ENCODE measurements around the gene SERPINB3. TPM values are rescaled to one million over a fixed set of nuclear protein-coding genes. Genes with fewer than 3 reads are reported as not detected.
A peak's percentile ranks its signal among the peaks of the same experiment; 100 is the strongest.

The SERPINB3 gene
- total and polyA plus RNA-seq, 4 donors = 0.05 TPM; not detected in 3

DNA sequence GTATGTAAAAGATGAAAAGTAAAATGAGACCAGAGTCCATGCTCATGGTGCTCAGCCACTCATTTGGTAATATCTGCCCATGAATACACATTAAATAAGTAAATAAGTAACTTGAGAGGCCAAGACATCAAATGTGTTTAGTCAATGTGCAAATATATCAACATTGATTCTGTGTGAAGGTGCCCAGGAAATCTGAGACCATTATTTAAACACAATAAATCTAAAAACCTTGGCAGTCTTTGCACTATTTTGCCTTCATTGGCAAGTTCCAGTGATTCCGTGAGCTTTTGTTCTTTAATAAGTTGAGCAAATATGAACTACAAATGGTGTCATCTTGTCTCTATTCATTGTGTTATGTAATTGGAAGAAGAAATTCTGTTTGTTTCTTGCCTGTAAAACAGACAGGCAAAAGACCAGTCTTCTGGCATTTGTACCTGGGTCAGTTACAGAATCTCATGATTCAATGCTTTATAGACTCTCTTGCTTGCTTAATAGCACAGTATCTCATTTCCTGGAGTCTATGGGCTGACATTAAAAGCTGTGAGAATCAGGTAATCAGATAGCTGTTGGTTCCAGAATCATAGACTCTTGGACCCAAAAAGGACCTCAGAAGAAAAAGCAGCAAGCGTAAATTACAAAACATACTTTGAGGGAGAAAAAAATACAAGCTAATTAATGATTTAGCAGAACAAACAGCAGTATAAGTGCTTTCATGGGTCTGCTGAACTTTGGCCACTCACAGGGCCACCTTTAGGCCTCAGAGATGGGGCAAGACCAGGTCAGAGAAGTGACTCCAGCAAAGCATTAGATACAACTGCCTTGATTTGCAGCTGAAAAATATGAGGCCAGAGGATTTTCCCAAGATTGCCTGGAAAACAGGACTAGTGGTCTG, 20.0 kb upstream of the SERPINB3 start:
- peaks cover 0 to 17% (median 8%) of the 10 kb centered on the region in 4 donors for H3K4me1 ChIP-seq (ENCODE audit: control insufficient read depth in 4 of 4, insufficient read depth in 4 of 4, low read length in 3 of 4)
- no peaks in the 10 kb centered on the region for H3K27me3 ChIP-seq (ENCODE audit: control insufficient read depth in 4 of 4, insufficient read depth in 4 of 4, low read length in 3 of 4)
- DNase-seq (ENCODE audit: low spot score) = no peak
- H3K4me3 ChIP-seq (ENCODE audit: low read depth in 1 of 3, low read length in 3 of 3) = no peak overlapping the region
- H3K27ac ChIP-seq (ENCODE audit: low read depth in 1 of 2, low read length in 2 of 2) = peak overlapping the region; percentile 48 to 66
- TF ChIP-seq TAF1 (conservative IDR thresholded peaks at IDR 0.05) = no peak
- TF ChIP-seq FOXA1 (IDR thresholded peaks at IDR 0.05) = peak; percentile 35
- peak; percentile 46 for TF ChIP-seq NR2F2 (IDR thresholded peaks at IDR 0.05)
- TF ChIP-seq, protein P1, sequence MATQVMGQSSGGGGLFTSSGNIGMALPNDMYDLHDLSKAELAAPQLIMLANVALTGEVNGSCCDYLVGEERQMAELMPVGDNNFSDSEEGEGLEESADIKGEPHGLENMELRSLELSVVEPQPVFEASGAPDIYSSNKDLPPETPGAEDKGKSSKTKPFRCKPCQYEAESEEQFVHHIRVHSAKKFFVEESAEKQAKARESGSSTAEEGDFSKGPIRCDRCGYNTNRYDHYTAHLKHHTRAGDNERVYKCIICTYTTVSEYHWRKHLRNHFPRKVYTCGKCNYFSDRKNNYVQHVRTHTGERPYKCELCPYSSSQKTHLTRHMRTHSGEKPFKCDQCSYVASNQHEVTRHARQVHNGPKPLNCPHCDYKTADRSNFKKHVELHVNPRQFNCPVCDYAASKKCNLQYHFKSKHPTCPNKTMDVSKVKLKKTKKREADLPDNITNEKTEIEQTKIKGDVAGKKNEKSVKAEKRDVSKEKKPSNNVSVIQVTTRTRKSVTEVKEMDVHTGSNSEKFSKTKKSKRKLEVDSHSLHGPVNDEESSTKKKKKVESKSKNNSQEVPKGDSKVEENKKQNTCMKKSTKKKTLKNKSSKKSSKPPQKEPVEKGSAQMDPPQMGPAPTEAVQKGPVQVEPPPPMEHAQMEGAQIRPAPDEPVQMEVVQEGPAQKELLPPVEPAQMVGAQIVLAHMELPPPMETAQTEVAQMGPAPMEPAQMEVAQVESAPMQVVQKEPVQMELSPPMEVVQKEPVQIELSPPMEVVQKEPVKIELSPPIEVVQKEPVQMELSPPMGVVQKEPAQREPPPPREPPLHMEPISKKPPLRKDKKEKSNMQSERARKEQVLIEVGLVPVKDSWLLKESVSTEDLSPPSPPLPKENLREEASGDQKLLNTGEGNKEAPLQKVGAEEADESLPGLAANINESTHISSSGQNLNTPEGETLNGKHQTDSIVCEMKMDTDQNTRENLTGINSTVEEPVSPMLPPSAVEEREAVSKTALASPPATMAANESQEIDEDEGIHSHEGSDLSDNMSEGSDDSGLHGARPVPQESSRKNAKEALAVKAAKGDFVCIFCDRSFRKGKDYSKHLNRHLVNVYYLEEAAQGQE (IDR thresholded peaks at IDR 0.05) = peak; percentile 16
- TF ChIP-seq, protein P2, sequence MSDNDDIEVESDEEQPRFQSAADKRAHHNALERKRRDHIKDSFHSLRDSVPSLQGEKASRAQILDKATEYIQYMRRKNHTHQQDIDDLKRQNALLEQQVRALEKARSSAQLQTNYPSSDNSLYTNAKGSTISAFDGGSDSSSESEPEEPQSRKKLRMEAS (IDR thresholded peaks at IDR 0.05) = peak; percentile 24
- peak; percentile 82 for TF ChIP-seq FOXA2 (IDR thresholded peaks at IDR 0.05)
- TF ChIP-seq, protein P3, sequence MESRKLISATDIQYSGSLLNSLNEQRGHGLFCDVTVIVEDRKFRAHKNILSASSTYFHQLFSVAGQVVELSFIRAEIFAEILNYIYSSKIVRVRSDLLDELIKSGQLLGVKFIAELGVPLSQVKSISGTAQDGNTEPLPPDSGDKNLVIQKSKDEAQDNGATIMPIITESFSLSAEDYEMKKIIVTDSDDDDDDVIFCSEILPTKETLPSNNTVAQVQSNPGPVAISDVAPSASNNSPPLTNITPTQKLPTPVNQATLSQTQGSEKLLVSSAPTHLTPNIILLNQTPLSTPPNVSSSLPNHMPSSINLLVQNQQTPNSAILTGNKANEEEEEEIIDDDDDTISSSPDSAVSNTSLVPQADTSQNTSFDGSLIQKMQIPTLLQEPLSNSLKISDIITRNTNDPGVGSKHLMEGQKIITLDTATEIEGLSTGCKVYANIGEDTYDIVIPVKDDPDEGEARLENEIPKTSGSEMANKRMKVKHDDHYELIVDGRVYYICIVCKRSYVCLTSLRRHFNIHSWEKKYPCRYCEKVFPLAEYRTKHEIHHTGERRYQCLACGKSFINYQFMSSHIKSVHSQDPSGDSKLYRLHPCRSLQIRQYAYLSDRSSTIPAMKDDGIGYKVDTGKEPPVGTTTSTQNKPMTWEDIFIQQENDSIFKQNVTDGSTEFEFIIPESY (IDR thresholded peaks at IDR 0.05) = peak; percentile 16
- peak; percentile 83 for TF ChIP-seq HNF4G (IDR thresholded peaks at IDR 0.05)
- TF ChIP-seq HNF4A (conservative IDR thresholded peaks at IDR 0.05) = peak; percentile 90 to 96
- TF ChIP-seq GABPA (IDR thresholded peaks at IDR 0.05 in 1 of 2, conservative IDR thresholded peaks at IDR 0.05 in 1 of 2) = no peak
- TF ChIP-seq YY1 (IDR thresholded peaks at IDR 0.05) = peak; percentile 18
- TF ChIP-seq, protein P4, sequence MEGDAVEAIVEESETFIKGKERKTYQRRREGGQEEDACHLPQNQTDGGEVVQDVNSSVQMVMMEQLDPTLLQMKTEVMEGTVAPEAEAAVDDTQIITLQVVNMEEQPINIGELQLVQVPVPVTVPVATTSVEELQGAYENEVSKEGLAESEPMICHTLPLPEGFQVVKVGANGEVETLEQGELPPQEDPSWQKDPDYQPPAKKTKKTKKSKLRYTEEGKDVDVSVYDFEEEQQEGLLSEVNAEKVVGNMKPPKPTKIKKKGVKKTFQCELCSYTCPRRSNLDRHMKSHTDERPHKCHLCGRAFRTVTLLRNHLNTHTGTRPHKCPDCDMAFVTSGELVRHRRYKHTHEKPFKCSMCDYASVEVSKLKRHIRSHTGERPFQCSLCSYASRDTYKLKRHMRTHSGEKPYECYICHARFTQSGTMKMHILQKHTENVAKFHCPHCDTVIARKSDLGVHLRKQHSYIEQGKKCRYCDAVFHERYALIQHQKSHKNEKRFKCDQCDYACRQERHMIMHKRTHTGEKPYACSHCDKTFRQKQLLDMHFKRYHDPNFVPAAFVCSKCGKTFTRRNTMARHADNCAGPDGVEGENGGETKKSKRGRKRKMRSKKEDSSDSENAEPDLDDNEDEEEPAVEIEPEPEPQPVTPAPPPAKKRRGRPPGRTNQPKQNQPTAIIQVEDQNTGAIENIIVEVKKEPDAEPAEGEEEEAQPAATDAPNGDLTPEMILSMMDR (IDR thresholded peaks at IDR 0.05; ENCODE audit: low read depth, low read length, missing input control) = no peak
- TF ChIP-seq EGR1 (IDR thresholded peaks at IDR 0.05; ENCODE audit: low read depth in 2 of 2) = no peak
- peak; percentile 44 to 73 for TF ChIP-seq JUND (IDR thresholded peaks at IDR 0.05)
- peak; percentile 74 to 87 for TF ChIP-seq RXRA (IDR thresholded peaks at IDR 0.05)
- TF ChIP-seq, protein P5, sequence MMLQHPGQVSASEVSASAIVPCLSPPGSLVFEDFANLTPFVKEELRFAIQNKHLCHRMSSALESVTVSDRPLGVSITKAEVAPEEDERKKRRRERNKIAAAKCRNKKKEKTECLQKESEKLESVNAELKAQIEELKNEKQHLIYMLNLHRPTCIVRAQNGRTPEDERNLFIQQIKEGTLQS (IDR thresholded peaks at IDR 0.05) = peak; percentile 26
- TF ChIP-seq SP1 (IDR thresholded peaks at IDR 0.05) = peak; percentile 85
- TF ChIP-seq RAD21 (IDR thresholded peaks at IDR 0.05) = peak in 1 of 2 donors; percentile 14
- 31% methylated on average over 2 of the region's 2 CpGs for WGBS
- H3K9ac ChIP-seq (ENCODE audit: low read depth in 1 of 2, low read length in 2 of 2) = no peak overlapping the region
- no peaks in the 10 kb centered on the region for H3K36me3 ChIP-seq (ENCODE audit: control insufficient read depth in 4 of 4, insufficient read depth in 3 of 4, low read depth in 1 of 4, low read length in 3 of 4)
- no peaks in the 10 kb centered on the region for H3K9me3 ChIP-seq (ENCODE audit: control insufficient read depth in 4 of 4, low read length in 3 of 4)

Measured in liver (tissue), 9 donors.